H9 (cell line): ENCODE data around the gene MT1H. TPM values are rescaled to one million over a fixed set of nuclear protein-coding genes. Genes with fewer than 3 reads are reported as not detected.

Experiments used
- DNase-seq: peaks from one replicate; pipeline ENCODE4 v3.0.0-alpha.2; 2017
- H2AFZ ChIP-seq: one replicate; pipeline ENCODE4 v1.6.1; 2013; ENCODE audit warnings: mild to moderate bottlenecking, low read length, control low read depth, moderate library complexity
- H2AK5ac ChIP-seq: 2 replicates; pipeline ENCODE4 v1.6.1; 2013; ENCODE audit warnings: low read length, control low read depth, mixed read lengths; ENCODE audit not compliant: insufficient read length
- H2BK120ac ChIP-seq: one replicate; pipeline ENCODE4 v1.6.1; 2013; ENCODE audit warnings: low read depth, mild to moderate bottlenecking, low read length, control low read depth, inconsistent platforms; ENCODE audit not compliant: poor library complexity, severe bottlenecking
- H2BK12ac ChIP-seq: 2 replicates; pipeline ENCODE4 v1.6.1; 2013; ENCODE audit warnings: low read length, control low read depth, mixed read lengths, low read depth; ENCODE audit not compliant: insufficient read length
- H2BK15ac ChIP-seq: 2 replicates; pipeline ENCODE4 v1.6.1; 2013; ENCODE audit warnings: low read depth, low read length, control low read depth
- H2BK20ac ChIP-seq: one replicate; pipeline ENCODE4 v1.6.1; 2013; ENCODE audit warnings: low read depth, mild to moderate bottlenecking, low read length, control low read depth, inconsistent platforms; ENCODE audit not compliant: poor library complexity, severe bottlenecking
- H2BK5ac ChIP-seq: 2 replicates; pipeline ENCODE4 v1.6.1; 2013; ENCODE audit warnings: low read length, control low read depth, mixed read lengths; ENCODE audit not compliant: insufficient read length
- H3K14ac ChIP-seq: 2 replicates; pipeline ENCODE4 v1.6.1; 2013; ENCODE audit warnings: low read length, control low read depth; ENCODE audit not compliant: insufficient read depth
- H3K18ac ChIP-seq: 2 replicates; pipeline ENCODE4 v1.6.1; 2013; ENCODE audit warnings: low read depth, mild to moderate bottlenecking, mixed read lengths, low read length, control low read depth; ENCODE audit not compliant: insufficient read length
- H3K23ac ChIP-seq: 2 replicates; pipeline ENCODE4 v1.6.1; 2013; ENCODE audit warnings: low read length, control low read depth, mixed read lengths, low read depth; ENCODE audit not compliant: insufficient read length
- H3K23me2 ChIP-seq: 2 replicates; pipeline ENCODE4 v1.6.1; 2013; ENCODE audit warnings: low read depth, mild to moderate bottlenecking, mixed read lengths, low read length, control low read depth; ENCODE audit not compliant: insufficient read length, poor library complexity, severe bottlenecking
- H3K27ac ChIP-seq: 2 replicates; pipeline ENCODE4 v1.5.1; 2013; ENCODE audit warnings: low read length, control low read depth, mixed read lengths, low read depth; ENCODE audit not compliant: insufficient read length
- H3K27me3 ChIP-seq: 2 replicates; pipeline ENCODE4 v1.6.1; 2013; ENCODE audit warnings: low read length, control low read depth, inconsistent platforms; ENCODE audit not compliant: insufficient read depth
- H3K4ac ChIP-seq: 2 replicates; pipeline ENCODE4 v1.6.1; 2013; ENCODE audit warnings: low read depth, mild to moderate bottlenecking, control low read depth, inconsistent platforms, low read length, moderate library complexity
- H3K4me1 ChIP-seq: 2 replicates; pipeline ENCODE4 v1.6.1; 2013; ENCODE audit warnings: low read length, control low read depth, inconsistent platforms; ENCODE audit not compliant: insufficient read depth
- H3K4me2 ChIP-seq: 2 replicates; pipeline ENCODE4 v1.6.1; 2013; ENCODE audit warnings: low read length, control low read depth, mixed read lengths; ENCODE audit not compliant: insufficient read length, insufficient read depth
- H3K56ac ChIP-seq: 2 replicates; pipeline ENCODE4 v1.6.1; 2013; ENCODE audit warnings: low read depth, mild to moderate bottlenecking, mixed read lengths, low read length, control low read depth; ENCODE audit not compliant: insufficient read length
- H3K79me1 ChIP-seq: 2 replicates; pipeline ENCODE4 v1.6.1; 2013; ENCODE audit warnings: low read depth, mild to moderate bottlenecking, moderate library complexity, low read length, control low read depth, inconsistent platforms; ENCODE audit not compliant: insufficient read depth, poor library complexity, severe bottlenecking
- H3K79me2 ChIP-seq: 2 replicates; pipeline ENCODE4 v1.6.1; 2013; ENCODE audit warnings: low read length, control low read depth, inconsistent platforms; ENCODE audit not compliant: insufficient read depth
- H3K9ac ChIP-seq: 2 replicates; pipeline ENCODE4 v1.6.1; 2013; ENCODE audit warnings: low read length, control low read depth, mixed read lengths; ENCODE audit not compliant: insufficient read length; ENCODE audit errors: extremely low read depth
- H3K9me3 ChIP-seq: one replicate; pipeline ENCODE4 v1.6.1; 2013; ENCODE audit warnings: low read depth, low read length, inconsistent platforms; ENCODE audit not compliant: control insufficient read depth
- H3T11ph ChIP-seq: one replicate; pipeline ENCODE4 v1.6.1; 2013; ENCODE audit warnings: mild to moderate bottlenecking, low read length, control low read depth, inconsistent platforms
- H4K20me1 ChIP-seq: one replicate; pipeline ENCODE4 v1.6.1; 2013; ENCODE audit not compliant: control insufficient read depth, insufficient read length, insufficient read depth
- H4K5ac ChIP-seq: 2 replicates; pipeline ENCODE4 v1.6.1; 2013; ENCODE audit warnings: low read depth, mild to moderate bottlenecking, mixed read lengths, low read length, control low read depth; ENCODE audit not compliant: insufficient read length
- H4K8ac ChIP-seq: replicated peaks from 2 replicates; pipeline ENCODE4 v1.6.1; 2013; ENCODE audit warnings: low read length, control low read depth, mixed read lengths, low read depth; ENCODE audit not compliant: insufficient read length
- H4K91ac ChIP-seq: 2 replicates; pipeline ENCODE4 v1.6.1; 2013; ENCODE audit warnings: low read depth, mild to moderate bottlenecking, moderate library complexity, mixed read lengths, low read length, control low read depth; ENCODE audit not compliant: insufficient read length
- H3K27ac Mint-ChIP-seq, 3 experiments: 2 replicates in 2 of 3; 3 replicates in 1 of 3; pipeline ENCODE4 v1.8.0; 2020 to 2021; ENCODE audit warnings: mixed read lengths in 3 of 3, mild to moderate bottlenecking in 1 of 3, moderate library complexity in 1 of 3
- H3K27me3 Mint-ChIP-seq: 2 replicates; pipeline ENCODE4 v1.8.0; 2021; ENCODE audit warnings: low read depth, mild to moderate bottlenecking, moderate library complexity, mixed read lengths
- H3K36me3 Mint-ChIP-seq, 3 experiments: 2 replicates in 2 of 3; 3 replicates in 1 of 3; pipeline ENCODE4 v1.8.0; 2020 to 2021; ENCODE audit warnings: low read depth in 3 of 3, mixed read lengths in 3 of 3; ENCODE audit not compliant: insufficient read depth in 1 of 3
- H3K4me1 Mint-ChIP-seq, 2 experiments: 2 replicates each; pipeline ENCODE4 v1.8.0; 2020; ENCODE audit warnings: mixed read lengths in 2 of 2
- H3K4me3 Mint-ChIP-seq, 2 experiments: 2 replicates in 1 of 2; 3 replicates in 1 of 2; pipeline ENCODE4 v1.8.0; 2020 to 2021; ENCODE audit warnings: mild to moderate bottlenecking in 2 of 2, mixed read lengths in 2 of 2, moderate library complexity in 1 of 2
- H3K9me3 Mint-ChIP-seq, 2 experiments: 2 replicates in 1 of 2; 3 replicates in 1 of 2; pipeline ENCODE4 v1.8.0; 2020; ENCODE audit warnings: mild to moderate bottlenecking in 2 of 2, mixed read lengths in 2 of 2, moderate library complexity in 1 of 2
- WGBS: extraction: QIAGEN DNeasy Blood & Tissue Kit; methylation state at CpG from one replicate; pipeline ENCODE4 v1.1.7; 2013; ENCODE audit warnings: missing lambda C conversion rate, low lambda C conversion rate, mixed read lengths; ENCODE audit not compliant: insufficient read length; ENCODE audit errors: extremely low coverage; 5-methylcytosine and 5-hydroxymethylcytosine counted together
- total RNA-seq: library from RNA; stranded (reverse); gene quantifications from 2 replicates; pipeline ENCODE4 v1.2.1, GENCODE V29; 2021
- TF ChIP-seq, protein P1 (sequence below): fragments of 200-600 bp; sonication (generic); conservative IDR thresholded peaks from 3 replicates; pipeline ENCODE4 v1.8.0; 2021; ENCODE audit warnings: antibody characterized with exemption, mild to moderate bottlenecking

MT1H gene
- total RNA-seq, 1 experiment from 2014 or later = 12.5 TPM

GRCh38 chr16:56629531-56629930, 40.1 kb upstream of the MT1H start:
- Mint-ChIP-seq H3K4me1 (peaks cover 24 to 32% of the 10 kb centered on the region in 2 experiments), H3K9me3 (peaks cover 0 to 13% of the 10 kb centered on the region in 2 experiments; a peak in 2 of 5 replicates), H3K36me3 (no peaks in the 10 kb centered on the region), H3K4me3 (no peak overlapping the region), H3K27me3 (peaks cover 98% of the 10 kb centered on the region), H3K27ac (no peak overlapping the region)
- no peak for DNase-seq
- no peaks in the 10 kb centered on the region; the same call in 1 of the 2 replicates for H3K4me1 ChIP-seq
- peaks cover 86% of the 10 kb centered on the region for H3K27me3 ChIP-seq
- TF ChIP-seq, protein P1, sequence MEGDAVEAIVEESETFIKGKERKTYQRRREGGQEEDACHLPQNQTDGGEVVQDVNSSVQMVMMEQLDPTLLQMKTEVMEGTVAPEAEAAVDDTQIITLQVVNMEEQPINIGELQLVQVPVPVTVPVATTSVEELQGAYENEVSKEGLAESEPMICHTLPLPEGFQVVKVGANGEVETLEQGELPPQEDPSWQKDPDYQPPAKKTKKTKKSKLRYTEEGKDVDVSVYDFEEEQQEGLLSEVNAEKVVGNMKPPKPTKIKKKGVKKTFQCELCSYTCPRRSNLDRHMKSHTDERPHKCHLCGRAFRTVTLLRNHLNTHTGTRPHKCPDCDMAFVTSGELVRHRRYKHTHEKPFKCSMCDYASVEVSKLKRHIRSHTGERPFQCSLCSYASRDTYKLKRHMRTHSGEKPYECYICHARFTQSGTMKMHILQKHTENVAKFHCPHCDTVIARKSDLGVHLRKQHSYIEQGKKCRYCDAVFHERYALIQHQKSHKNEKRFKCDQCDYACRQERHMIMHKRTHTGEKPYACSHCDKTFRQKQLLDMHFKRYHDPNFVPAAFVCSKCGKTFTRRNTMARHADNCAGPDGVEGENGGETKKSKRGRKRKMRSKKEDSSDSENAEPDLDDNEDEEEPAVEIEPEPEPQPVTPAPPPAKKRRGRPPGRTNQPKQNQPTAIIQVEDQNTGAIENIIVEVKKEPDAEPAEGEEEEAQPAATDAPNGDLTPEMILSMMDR = no peak
- no peak overlapping the region for H3K4me2 ChIP-seq
- no peaks in the 10 kb centered on the region for H3K79me2 ChIP-seq
- no peak overlapping the region for H3K4ac ChIP-seq
- H3K9me3 ChIP-seq = no peaks in the 10 kb centered on the region
- H4K8ac ChIP-seq = no peak overlapping the region
- H2AFZ ChIP-seq = no peak overlapping the region
- no peak overlapping the region for H4K91ac ChIP-seq
- H2BK120ac ChIP-seq = no peak overlapping the region
- no peak overlapping the region for H3K18ac ChIP-seq
- H2BK15ac ChIP-seq = no peak overlapping the region
- no peak overlapping the region for H2AK5ac ChIP-seq
- H2BK12ac ChIP-seq = no peak overlapping the region
- no peak overlapping the region for H3K23ac ChIP-seq
- no peak overlapping the region for H3K56ac ChIP-seq
- WGBS = no CpG with 5 or more reads among the region's 3 CpGs
- no peak overlapping the region for H3K27ac ChIP-seq
- H3T11ph ChIP-seq = no peak overlapping the region
- no peak overlapping the region for H3K9ac ChIP-seq
- H3K14ac ChIP-seq = no peak overlapping the region
- no peaks in the 10 kb centered on the region for H3K79me1 ChIP-seq
- no peaks in the 10 kb centered on the region for H4K20me1 ChIP-seq
- no peak overlapping the region for H4K5ac ChIP-seq
- no peak overlapping the region for H2BK20ac ChIP-seq
- no peak overlapping the region for H2BK5ac ChIP-seq
- peaks cover 16% of the 10 kb centered on the region for H3K23me2 ChIP-seq
